OCI-LY3 (cell line): ENCODE results near the gene ERC2.

Source experiments
- H2AFZ ChIP-seq: fragments of 200-600, 300-600 bp; shearing (Covaris generic); 2 replicates; pipeline ENCODE4 v1.6.0; 2014; ENCODE audit warnings: antibody characterized with exemption, low read depth, low read length
- H3K27ac ChIP-seq: fragments of 200-600, 300-600 bp; sonication (generic); 2 replicates; pipeline ENCODE4 v1.5.1; 2014; ENCODE audit warnings: mild to moderate bottlenecking, low read length, moderate library complexity, mixed read lengths
- H3K27me3 ChIP-seq: fragments of 200-600, 300-600 bp; sonication (generic); 2 replicates; pipeline ENCODE4 v1.6.1; 2014; ENCODE audit warnings: low read depth, low read length, mixed read lengths
- H3K36me3 ChIP-seq: fragments of 200-600, 300-600 bp; sonication (generic); replicated peaks from 2 replicates; pipeline ENCODE3; 2014; ENCODE audit warnings: low read depth, low read length, mixed read lengths
- H3K4me1 ChIP-seq: fragments of 300-600, 200-600 bp; sonication (generic); 2 replicates; pipeline ENCODE4 v1.6.1; 2014; ENCODE audit warnings: low read length, mixed read lengths
- H3K4me2 ChIP-seq: fragments of 200-600, 300-600 bp; sonication (generic); 2 replicates; pipeline ENCODE4 v1.6.1; 2014; ENCODE audit warnings: low read length, mixed read lengths
- H3K4me3 ChIP-seq: fragments of 300-600, 200-600 bp; sonication (generic); 2 replicates; pipeline ENCODE4 v1.5.1; 2014; ENCODE audit warnings: antibody characterized with exemption, mild to moderate bottlenecking, low read length, moderate library complexity
- H3K79me2 ChIP-seq: fragments of 300-600, 200-600 bp; shearing (Covaris generic); 2 replicates; pipeline ENCODE4 v1.6.1; 2014; ENCODE audit warnings: mild to moderate bottlenecking, low read length, mixed read lengths
- H3K9ac ChIP-seq: fragments of 300-600, 200-600 bp; shearing (Covaris generic); 2 replicates; pipeline ENCODE4 v1.6.0; 2014; ENCODE audit warnings: mild to moderate bottlenecking, low read length, moderate library complexity
- H3K9me3 ChIP-seq: fragments of 200-600, 300-600 bp; shearing (Covaris generic); 2 replicates; pipeline ENCODE4 v1.6.1; 2014; ENCODE audit warnings: low read length, mixed read lengths; ENCODE audit not compliant: insufficient read depth
- H4K20me1 ChIP-seq: fragments of 200-600, 300-600 bp; sonication (generic); 2 replicates; pipeline ENCODE4 v1.6.1; 2016; ENCODE audit warnings: low read length, mixed read lengths; ENCODE audit not compliant: insufficient read depth
- EZH2phosphoT487 ChIP-seq: fragments of 200-600 bp; shearing (Covaris generic); IDR thresholded peaks from 2 replicates; pipeline ENCODE4 v1.6.1; 2018; ENCODE audit warnings: antibody characterized with exemption, mixed run types, low read depth
- TF ChIP-seq, protein P1 (sequence below): fragments of 200-600, 300-600 bp; sonication (generic); IDR thresholded peaks from 2 replicates; pipeline ENCODE4 v1.5.1; 2014; ENCODE audit warnings: antibody characterized with exemption, low read length, low read depth

The ERC2 gene

GRCh38 chr3:56477646-56478045, 9.4 kb upstream of the ERC2 start:
- Histone ChIP-seq H3K27ac (no peak overlapping the region), H3K9me3 (no peaks in the 10 kb centered on the region), H3K27me3 (peaks cover 46% of the 10 kb centered on the region), H3K4me1 (no peaks in the 10 kb centered on the region), H3K4me2 (no peak overlapping the region), H3K79me2 (no peaks in the 10 kb centered on the region), H4K20me1 (no peaks in the 10 kb centered on the region), H3K4me3 (no peak overlapping the region), H2AFZ (no peak overlapping the region), H3K36me3 (no peaks in the 10 kb centered on the region), H3K9ac (no peak overlapping the region)
- TF ChIP-seq, protein P1, sequence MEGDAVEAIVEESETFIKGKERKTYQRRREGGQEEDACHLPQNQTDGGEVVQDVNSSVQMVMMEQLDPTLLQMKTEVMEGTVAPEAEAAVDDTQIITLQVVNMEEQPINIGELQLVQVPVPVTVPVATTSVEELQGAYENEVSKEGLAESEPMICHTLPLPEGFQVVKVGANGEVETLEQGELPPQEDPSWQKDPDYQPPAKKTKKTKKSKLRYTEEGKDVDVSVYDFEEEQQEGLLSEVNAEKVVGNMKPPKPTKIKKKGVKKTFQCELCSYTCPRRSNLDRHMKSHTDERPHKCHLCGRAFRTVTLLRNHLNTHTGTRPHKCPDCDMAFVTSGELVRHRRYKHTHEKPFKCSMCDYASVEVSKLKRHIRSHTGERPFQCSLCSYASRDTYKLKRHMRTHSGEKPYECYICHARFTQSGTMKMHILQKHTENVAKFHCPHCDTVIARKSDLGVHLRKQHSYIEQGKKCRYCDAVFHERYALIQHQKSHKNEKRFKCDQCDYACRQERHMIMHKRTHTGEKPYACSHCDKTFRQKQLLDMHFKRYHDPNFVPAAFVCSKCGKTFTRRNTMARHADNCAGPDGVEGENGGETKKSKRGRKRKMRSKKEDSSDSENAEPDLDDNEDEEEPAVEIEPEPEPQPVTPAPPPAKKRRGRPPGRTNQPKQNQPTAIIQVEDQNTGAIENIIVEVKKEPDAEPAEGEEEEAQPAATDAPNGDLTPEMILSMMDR, result no peak
- TF ChIP-seq EZH2phosphoT487, result no peak

DNA sequence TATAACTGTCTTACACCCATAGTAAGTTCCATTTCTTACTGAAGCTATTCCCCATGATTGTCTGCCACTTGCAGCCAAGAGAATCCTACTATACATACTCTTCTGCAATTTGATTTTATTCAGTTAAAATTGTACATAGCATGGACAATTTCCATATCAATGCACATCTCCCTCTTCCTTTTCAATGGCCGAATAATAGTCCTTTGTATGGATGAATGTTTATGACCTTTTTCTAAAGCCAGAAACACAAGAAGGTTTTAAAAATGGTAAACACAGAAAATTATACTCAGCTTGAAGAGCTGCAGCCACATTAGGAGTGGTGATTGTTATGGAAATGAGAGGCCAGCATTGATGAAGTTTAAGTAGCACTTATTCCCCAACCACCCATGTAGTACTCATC, 8.5 kb upstream of the ERC2 start:
- H3K4me2 ChIP-seq, result no peak overlapping the region
- no peaks in the 10 kb centered on the region for H3K36me3 ChIP-seq
- no peaks in the 10 kb centered on the region for H3K9me3 ChIP-seq
- H3K27me3 ChIP-seq, result peaks cover 49% of the 10 kb centered on the region
- H3K9ac ChIP-seq, result no peak overlapping the region
- no peak for TF ChIP-seq EZH2phosphoT487
- TF ChIP-seq, protein P1, result no peak
- no peaks in the 10 kb centered on the region for H4K20me1 ChIP-seq
- no peak overlapping the region for H3K27ac ChIP-seq
- no peak overlapping the region for H2AFZ ChIP-seq
- H3K79me2 ChIP-seq, result no peaks in the 10 kb centered on the region
- H3K4me1 ChIP-seq, result no peaks in the 10 kb centered on the region
- H3K4me3 ChIP-seq, result no peak overlapping the region

DNA sequence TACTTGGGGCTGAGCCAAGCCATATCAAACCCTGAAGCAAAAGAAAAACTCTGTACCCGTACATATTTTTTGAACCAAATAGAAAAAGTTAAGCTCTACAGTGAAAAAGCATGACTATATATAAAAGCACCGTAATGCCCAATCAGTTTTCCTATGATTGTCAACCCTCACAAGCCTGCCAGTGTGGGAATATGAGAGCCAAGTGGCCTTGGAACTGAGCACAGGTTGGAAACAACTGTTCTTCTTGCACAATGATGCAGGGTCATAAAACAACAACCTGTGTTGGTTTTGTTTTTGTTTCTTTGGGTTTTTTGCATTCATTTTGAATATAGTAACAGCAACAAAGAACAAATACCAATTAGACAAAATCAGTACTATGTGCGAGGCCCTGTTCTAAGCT, 3.5 kb upstream of the ERC2 start:
- TF ChIP-seq, protein P1, result no peak
- TF ChIP-seq EZH2phosphoT487, result no peak
- Histone ChIP-seq H3K27ac (no peak overlapping the region), H2AFZ (no peak overlapping the region), H4K20me1 (no peaks in the 10 kb centered on the region), H3K4me3 (no peak overlapping the region), H3K4me1 (no peaks in the 10 kb centered on the region), H3K36me3 (no peaks in the 10 kb centered on the region), H3K79me2 (no peaks in the 10 kb centered on the region), H3K9me3 (no peaks in the 10 kb centered on the region), H3K27me3 (peaks cover 32% of the 10 kb centered on the region), H3K4me2 (no peak overlapping the region), H3K9ac (no peak overlapping the region)

DNA sequence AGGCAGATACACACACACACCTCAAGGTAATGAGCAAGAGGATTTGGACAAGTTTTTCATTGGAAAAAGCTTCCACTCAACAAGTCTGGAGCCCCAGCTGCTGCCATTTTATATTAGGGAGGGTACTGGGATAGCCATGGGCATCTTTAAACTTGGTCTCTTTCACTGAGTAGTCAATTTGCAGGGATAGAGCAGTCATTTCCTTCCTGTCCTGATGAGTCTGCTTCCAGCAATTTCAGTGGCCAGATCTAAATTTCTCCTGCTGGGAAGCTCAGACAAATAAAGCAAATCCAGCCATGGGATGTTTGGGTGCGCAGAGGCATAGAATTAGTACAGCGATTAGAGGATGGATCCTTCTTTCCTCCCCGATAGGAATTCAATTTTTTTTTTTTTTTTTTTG, 874 bp upstream of the ERC2 start:
- H3K4me3 ChIP-seq, result no peak overlapping the region
- H3K9ac ChIP-seq, result no peak overlapping the region
- no peaks in the 10 kb centered on the region for H3K79me2 ChIP-seq
- no peak overlapping the region for H2AFZ ChIP-seq
- H3K27me3 ChIP-seq, result peaks cover 28% of the 10 kb centered on the region
- H3K36me3 ChIP-seq, result no peaks in the 10 kb centered on the region
- no peaks in the 10 kb centered on the region for H3K9me3 ChIP-seq
- no peaks in the 10 kb centered on the region for H3K4me1 ChIP-seq
- no peak overlapping the region for H3K27ac ChIP-seq
- H4K20me1 ChIP-seq, result no peaks in the 10 kb centered on the region
- H3K4me2 ChIP-seq, result no peak overlapping the region
- no peak for TF ChIP-seq EZH2phosphoT487
- TF ChIP-seq, protein P1, result no peak
